ENCODE data around the gene KLHL29.

DNA sequence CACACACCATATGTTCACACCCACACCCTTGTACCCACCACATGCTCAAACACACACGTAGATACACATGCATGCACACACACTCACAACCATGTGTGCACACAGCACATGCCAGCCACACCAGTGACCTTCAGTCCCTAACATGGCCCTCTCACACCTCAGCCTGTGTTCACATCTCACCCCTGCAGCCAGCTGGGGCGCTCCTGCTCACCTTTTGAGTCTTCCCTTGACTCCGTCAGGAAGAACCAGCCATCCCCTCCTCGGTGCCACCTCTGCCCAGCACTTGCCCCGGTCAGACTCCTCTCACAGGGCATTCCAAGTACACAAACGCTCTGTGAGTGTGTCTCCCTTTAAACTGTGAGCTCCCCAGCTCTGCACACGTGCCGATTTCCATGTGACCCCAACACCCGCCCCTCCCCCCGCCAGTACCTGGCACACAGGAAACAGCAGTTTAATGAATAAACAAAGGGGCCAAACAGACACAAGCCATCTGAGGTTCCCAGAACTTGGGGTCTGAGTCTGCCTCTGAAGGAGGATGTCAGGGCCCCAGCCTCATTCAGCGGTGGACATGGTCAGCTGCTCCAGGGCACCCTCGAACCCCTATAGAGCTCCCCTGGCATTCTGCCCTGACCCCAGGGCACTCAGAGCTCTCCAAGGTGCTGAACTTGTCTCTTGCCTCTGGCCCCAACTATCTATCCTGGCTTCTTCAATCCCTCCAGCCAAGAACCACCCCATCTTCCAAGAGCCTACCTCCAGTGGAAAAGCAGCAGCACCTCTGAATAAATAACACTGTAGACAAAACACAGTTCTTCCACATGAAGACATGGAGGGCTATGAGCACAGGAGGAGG, 289.1 kb downstream of the KLHL29 start:
- TF ChIP-seq CTCF (IDR thresholded peaks at IDR 0.05; ENCODE audit: insufficient read depth, low read depth, low read length): no peak
- TF ChIP-seq EZH2 (IDR thresholded peaks at IDR 0.05; ENCODE audit: insufficient read depth, low read length): no peak
